Neural progenitor cell (in vitro differentiated cells): ENCODE measurements around the gene HSD3B1.

Source experiments
- EZH2 ChIP-seq: fragments of 200-600 bp; sonication (generic); IDR thresholded peaks from 2 replicates; pipeline ENCODE4 v1.6.1; 2017; ENCODE audit warnings: antibody characterized with exemption, mild to moderate bottlenecking, moderate library complexity
- EZH2phosphoT487 ChIP-seq: fragments of 200-600 bp; sonication (generic); IDR thresholded peaks from 2 replicates; pipeline ENCODE4 v1.6.1; 2017; ENCODE audit warnings: antibody characterized with exemption
- TF ChIP-seq, protein P1 (sequence below): fragments of 200-600 bp; sonication (generic); IDR thresholded peaks from 2 replicates; pipeline ENCODE4 v1.5.1; 2017; ENCODE audit warnings: antibody characterized with exemption, mild to moderate bottlenecking

DNA sequence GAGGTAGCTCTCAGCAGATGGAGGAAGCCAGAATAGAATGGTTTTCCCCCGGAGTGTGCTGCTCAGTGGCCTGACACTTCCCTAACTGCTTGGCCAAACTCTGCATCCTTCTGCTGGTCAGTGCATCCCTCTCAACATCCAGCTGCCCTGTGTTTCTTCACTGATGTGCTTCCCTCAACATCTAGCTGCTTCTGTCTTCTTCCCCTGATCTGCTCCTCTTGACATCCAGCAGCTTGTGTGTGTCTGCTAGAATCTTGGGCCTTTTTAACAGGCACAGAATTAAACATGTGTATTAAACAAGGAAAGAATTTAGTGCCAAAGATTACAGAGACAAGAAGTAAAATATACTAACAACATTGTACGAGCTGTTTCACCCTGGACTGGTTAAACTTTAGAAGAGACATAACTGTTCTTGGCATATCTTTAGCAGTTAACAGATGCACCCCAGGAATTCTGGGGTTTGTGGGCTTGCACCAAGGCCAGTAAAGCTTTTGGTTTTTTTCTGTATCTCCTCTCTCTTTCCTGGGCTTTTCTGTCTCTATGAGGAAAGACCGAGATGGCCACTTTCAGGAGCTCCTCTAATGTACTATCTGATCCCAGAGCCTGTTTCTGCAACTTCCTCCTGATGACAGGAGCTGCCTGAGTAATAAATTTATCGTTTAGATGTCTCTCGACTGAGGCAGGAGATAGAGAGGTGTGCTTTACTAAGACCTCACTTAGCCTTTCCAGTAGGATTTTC is 34.8 kb upstream of the HSD3B1 start:
- TF ChIP-seq, protein P1, sequence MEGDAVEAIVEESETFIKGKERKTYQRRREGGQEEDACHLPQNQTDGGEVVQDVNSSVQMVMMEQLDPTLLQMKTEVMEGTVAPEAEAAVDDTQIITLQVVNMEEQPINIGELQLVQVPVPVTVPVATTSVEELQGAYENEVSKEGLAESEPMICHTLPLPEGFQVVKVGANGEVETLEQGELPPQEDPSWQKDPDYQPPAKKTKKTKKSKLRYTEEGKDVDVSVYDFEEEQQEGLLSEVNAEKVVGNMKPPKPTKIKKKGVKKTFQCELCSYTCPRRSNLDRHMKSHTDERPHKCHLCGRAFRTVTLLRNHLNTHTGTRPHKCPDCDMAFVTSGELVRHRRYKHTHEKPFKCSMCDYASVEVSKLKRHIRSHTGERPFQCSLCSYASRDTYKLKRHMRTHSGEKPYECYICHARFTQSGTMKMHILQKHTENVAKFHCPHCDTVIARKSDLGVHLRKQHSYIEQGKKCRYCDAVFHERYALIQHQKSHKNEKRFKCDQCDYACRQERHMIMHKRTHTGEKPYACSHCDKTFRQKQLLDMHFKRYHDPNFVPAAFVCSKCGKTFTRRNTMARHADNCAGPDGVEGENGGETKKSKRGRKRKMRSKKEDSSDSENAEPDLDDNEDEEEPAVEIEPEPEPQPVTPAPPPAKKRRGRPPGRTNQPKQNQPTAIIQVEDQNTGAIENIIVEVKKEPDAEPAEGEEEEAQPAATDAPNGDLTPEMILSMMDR, result no peak
- no peak for TF ChIP-seq EZH2
- TF ChIP-seq EZH2phosphoT487, result no peak
